ENCODE results near the gene KHK. TPM values are rescaled to one million over a fixed set of nuclear protein-coding genes. Genes with fewer than 3 reads are reported as not detected.
A peak's percentile ranks its signal among the peaks of the same experiment; 100 is the strongest.

The KHK gene
- total RNA-seq, 1 donor from 2014 or later, result 2.9 TPM

DNA sequence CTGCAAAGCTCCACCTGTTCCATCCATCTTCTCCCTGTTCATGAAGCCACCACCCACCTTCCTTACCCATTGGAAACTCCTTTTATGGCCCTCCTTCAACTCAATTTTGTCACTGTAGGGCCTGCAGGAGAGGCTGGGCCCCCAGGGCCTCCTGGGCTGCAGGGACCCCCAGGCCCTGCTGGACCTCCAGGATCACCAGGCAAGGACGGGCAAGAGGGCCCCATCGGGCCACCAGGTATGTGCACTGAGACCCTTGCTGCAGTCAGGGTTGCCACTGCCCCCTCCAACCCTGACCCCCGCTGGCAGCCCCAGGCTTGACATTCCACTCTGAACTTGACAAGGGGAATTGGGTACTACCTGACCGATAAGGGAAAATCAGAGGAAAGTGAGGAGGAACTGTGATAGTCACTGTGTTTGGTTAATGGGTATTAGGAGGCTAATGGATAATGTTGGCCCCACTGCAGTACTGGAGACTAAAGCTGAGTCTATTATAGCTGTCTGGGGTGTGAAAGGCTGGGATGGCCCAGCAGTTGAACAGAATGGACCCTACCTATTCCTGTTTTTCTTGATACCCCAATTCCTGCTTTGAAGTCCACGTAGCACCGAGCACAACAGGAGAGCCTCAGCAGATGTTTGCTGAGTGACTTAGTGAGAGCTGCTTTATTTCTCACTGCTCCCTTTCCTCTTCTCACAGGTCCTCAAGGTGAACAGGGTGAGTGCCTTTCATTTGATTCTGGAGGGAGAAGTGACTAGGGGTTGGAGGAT lies 2.1 kb upstream of the KHK start:
- Histone ChIP-seq H3K9me3 (replicated peaks) (no peaks in the 10 kb centered on the region), H3K36me3 (no peaks in the 10 kb centered on the region), H3K4me1 (peaks cover 64% of the 10 kb centered on the region), H3K4me3 (no peak overlapping the region), H3K27me3 (ENCODE audit: low read depth) (no peaks in the 10 kb centered on the region), H3K27ac (replicated peaks) (peak overlapping the region; percentile 97)
- intact Hi-C loops (cut with micrococcal nuclease), result loop anchor here (10.0 kb wide), 1 partner anchor 120 kb away; no protein-coding TSS in a partner anchor
- TF ChIP-seq, protein P1, sequence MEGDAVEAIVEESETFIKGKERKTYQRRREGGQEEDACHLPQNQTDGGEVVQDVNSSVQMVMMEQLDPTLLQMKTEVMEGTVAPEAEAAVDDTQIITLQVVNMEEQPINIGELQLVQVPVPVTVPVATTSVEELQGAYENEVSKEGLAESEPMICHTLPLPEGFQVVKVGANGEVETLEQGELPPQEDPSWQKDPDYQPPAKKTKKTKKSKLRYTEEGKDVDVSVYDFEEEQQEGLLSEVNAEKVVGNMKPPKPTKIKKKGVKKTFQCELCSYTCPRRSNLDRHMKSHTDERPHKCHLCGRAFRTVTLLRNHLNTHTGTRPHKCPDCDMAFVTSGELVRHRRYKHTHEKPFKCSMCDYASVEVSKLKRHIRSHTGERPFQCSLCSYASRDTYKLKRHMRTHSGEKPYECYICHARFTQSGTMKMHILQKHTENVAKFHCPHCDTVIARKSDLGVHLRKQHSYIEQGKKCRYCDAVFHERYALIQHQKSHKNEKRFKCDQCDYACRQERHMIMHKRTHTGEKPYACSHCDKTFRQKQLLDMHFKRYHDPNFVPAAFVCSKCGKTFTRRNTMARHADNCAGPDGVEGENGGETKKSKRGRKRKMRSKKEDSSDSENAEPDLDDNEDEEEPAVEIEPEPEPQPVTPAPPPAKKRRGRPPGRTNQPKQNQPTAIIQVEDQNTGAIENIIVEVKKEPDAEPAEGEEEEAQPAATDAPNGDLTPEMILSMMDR (IDR thresholded peaks at IDR 0.05; ENCODE audit: borderline replicate concordance), result no peak
- no peak for DNase-seq

DNA sequence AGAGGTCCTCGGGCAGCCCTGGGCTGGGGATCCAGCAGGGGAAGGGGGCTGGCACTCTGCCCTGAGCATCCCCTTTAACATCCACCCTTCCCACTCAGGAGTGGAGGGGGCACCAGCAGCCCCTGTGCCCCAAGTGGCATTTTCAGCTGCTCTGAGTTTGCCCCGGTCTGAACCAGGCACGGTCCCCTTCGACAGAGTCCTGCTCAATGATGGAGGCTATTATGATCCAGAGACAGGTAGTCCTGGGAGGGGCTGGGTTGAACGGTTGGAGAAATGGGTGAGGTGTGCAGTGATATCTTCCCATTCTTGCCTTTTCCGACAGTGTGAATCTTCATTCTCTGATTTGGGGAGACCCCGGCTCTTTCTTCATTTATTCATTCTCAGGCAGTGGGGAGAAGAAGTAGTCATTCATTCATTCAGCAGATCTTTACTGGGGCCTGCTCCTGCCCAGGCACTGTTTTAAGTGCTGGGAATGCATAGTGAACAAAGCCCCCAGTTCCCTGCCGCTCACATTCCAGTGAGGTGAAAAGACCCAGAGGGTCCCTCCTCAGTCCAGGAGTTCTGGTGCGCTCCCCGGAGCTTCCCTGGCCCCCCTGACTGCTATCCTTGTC lies 1.4 kb upstream of the KHK start:
- H3K27me3 ChIP-seq (ENCODE audit: low read depth), result no peaks in the 10 kb centered on the region
- H3K9me3 ChIP-seq (replicated peaks), result no peaks in the 10 kb centered on the region
- peaks cover 61% of the 10 kb centered on the region for H3K4me1 ChIP-seq
- TF ChIP-seq, protein P1 (IDR thresholded peaks at IDR 0.05; ENCODE audit: borderline replicate concordance), result no peak
- intact Hi-C loops (cut with micrococcal nuclease), result loop anchor here (10.0 kb wide), 1 partner anchor 120 kb away; no protein-coding TSS in a partner anchor
- H3K27ac ChIP-seq (replicated peaks), result peak overlapping the region; percentile 97
- peak overlapping the region; percentile 84 for H3K4me3 ChIP-seq
- H3K36me3 ChIP-seq, result no peaks in the 10 kb centered on the region
- no peak for DNase-seq

DNA sequence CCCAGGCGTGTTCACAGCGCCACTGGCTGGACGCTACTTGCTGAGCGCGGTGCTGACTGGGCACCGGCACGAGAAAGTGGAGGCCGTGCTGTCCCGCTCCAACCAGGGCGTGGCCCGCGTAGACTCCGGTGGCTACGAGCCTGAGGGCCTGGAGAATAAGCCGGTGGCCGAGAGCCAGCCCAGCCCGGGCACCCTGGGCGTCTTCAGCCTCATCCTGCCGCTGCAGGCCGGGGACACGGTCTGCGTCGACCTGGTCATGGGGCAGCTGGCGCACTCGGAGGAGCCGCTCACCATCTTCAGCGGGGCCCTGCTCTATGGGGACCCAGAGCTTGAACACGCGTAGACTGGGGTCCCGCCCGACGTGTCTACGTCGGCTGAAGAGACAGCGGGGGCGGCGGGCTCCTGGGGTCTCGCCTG lies 891 bp upstream of the KHK start:
- intact Hi-C loops (cut with micrococcal nuclease), result loop anchor here (10.0 kb wide), 1 partner anchor 121 kb away; no protein-coding TSS in a partner anchor
- H3K4me1 ChIP-seq, result peaks cover 55% of the 10 kb centered on the region
- H3K4me3 ChIP-seq, result peak overlapping the region; percentile 84
- peak overlapping the region; percentile 97 for H3K27ac ChIP-seq (replicated peaks)
- peak; percentile 82 for DNase-seq
- TF ChIP-seq, protein P1 (IDR thresholded peaks at IDR 0.05; ENCODE audit: borderline replicate concordance), result peak; percentile 61
- no peaks in the 10 kb centered on the region for H3K27me3 ChIP-seq (ENCODE audit: low read depth)
- H3K9me3 ChIP-seq (replicated peaks), result no peaks in the 10 kb centered on the region
- no peaks in the 10 kb centered on the region for H3K36me3 ChIP-seq

DNA sequence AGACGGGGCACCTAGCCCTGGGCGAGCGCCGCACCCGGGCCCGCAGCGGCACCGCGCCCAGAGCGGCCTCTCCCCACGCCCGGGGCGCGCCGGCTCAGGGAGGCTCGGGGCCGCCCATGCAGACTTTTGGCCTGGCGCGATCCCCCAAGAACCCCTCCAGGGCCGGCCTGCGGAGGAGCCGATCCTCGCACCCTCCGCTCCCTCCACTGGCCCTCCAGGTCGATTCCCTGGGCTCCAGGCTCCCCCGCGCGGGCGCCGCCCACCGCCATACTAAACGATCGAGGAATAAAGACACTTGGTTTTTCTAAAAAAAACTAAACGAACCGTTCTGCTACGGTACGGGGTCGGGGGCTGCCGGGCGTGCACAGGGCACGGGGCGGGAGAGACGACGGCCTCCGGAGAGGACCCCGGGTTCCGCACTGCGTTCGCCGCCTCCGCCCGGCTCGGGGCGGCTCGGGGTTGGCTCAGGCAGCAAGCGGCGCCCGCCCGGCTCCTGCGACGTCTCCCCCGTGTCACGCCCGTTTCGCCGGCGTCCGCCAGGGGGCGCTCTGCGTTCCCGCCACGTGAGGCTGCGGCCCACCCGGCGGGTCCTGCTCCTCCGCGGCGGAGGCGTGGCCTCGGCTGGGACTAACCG lies 365 bp upstream of the KHK start:
- H3K9me3 ChIP-seq (replicated peaks), result no peaks in the 10 kb centered on the region
- peak overlapping the region; percentile 84 for H3K4me3 ChIP-seq
- peak; percentile 96 for DNase-seq
- TF ChIP-seq, protein P1 (IDR thresholded peaks at IDR 0.05; ENCODE audit: borderline replicate concordance), result peak; percentile 87
- H3K4me1 ChIP-seq, result peaks cover 50% of the 10 kb centered on the region
- intact Hi-C loops (cut with micrococcal nuclease), result loop anchor here (10.0 kb wide), 1 partner anchor 121 kb away; no protein-coding TSS in a partner anchor
- peak overlapping the region; percentile 97 for H3K27ac ChIP-seq (replicated peaks)
- H3K36me3 ChIP-seq, result no peaks in the 10 kb centered on the region
- H3K27me3 ChIP-seq (ENCODE audit: low read depth), result no peaks in the 10 kb centered on the region

DNA sequence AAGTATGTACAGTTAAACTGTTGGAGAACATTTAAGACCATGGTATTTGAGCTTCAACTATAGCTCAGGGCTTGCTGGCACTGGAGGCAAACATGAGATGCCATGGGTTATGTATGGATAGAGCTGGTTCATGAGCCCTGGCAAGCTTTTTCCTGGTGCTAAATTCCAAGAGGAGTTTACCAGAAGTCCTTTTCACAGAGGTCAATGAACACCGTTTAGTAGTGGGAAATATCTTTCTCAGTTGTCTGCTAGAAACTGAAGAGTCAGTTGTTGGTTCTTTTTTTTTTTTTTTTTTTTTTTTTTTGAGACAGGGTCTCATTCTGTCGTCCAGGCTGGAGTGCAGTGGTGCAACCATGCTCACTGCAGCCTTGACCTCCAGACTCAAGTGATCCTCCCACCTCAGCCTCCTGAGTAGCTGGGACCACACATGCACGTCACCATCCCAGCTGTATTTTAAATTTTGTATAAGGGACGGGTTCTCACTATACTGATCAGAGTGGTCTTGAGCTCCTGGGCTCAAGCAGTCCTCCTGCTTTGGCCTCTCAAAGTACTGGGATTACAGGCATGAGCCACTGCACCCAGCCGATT lies 1.3 kb downstream of the KHK start:
- intact Hi-C loops (cut with micrococcal nuclease), result loop anchor here (10.0 kb wide), 1 partner anchor 123 kb away; no protein-coding TSS in a partner anchor
- H3K27me3 ChIP-seq (ENCODE audit: low read depth), result no peaks in the 10 kb centered on the region
- no peak for DNase-seq
- H3K9me3 ChIP-seq (replicated peaks), result no peaks in the 10 kb centered on the region
- no peaks in the 10 kb centered on the region for H3K36me3 ChIP-seq
- peaks cover 35% of the 10 kb centered on the region for H3K4me1 ChIP-seq
- TF ChIP-seq, protein P1 (IDR thresholded peaks at IDR 0.05; ENCODE audit: borderline replicate concordance), result no peak
- H3K27ac ChIP-seq (replicated peaks), result no peak overlapping the region
- peak overlapping the region; percentile 84 for H3K4me3 ChIP-seq

Data from left ventricle myocardium inferior (tissue), 1 donor.